Measurements from ENCODE around the gene EXOSC2. TPM values are rescaled to one million over a fixed set of nuclear protein-coding genes. Genes with fewer than 3 reads are reported as not detected.

Gene EXOSC2
- total and polyA plus RNA-seq, 2 of the 8 experiments (the other 6 are each of a cell fraction or from before 2014, with no cell fraction given): 47.8 to 93.6 TPM

DNA sequence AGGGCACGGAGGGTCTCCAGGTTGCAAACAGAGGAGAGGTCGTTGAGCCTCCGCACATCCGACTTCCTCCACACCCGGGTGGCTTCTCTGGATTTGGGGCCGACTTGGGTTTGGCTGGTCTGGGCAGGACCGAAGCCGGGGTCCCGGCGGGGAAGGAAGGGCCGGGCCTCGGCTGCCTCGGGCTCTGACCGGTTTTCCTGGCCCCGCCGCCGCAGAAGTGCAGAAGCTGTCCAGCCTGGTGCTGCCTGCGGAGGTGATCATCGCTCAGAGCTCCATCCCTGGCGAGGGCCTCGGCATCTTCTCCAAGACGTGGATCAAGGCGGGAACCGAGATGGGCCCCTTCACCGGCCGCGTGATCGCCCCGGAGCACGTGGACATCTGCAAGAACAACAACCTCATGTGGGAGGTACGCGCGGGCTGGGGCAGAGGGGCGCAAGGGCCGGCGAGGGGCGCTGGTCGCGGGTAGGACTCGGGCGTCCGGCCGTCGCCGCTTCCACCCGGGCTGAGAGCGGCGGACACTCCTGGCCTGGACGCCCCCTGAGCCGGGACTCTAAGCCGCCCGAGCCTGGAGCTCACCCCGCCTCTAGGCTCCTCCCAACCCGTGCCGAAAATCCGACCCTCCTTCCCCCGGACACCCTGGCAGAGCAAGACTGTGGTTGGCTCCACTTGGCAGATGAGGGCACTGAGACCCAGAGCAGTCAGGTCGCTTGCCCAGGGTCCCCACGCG, 27.0 kb upstream of the EXOSC2 start (continued):
- TF ChIP-seq CHD1 (IDR thresholded peaks at IDR 0.05; ENCODE audit: low read depth, low read length) (no peak), SIRT6 (IDR thresholded peaks at IDR 0.05; ENCODE audit: low read length) (no peak), E2F6 (IDR thresholded peaks at IDR 0.05) (peak; percentile 97)

Measured in H1 (cell line).